ENCODE data around the gene MAPK8. TPM values are rescaled to one million over a fixed set of nuclear protein-coding genes. Genes with fewer than 3 reads are reported as not detected.
A peak's percentile ranks its signal among the peaks of the same experiment; 100 is the strongest.

Gene MAPK8
- total and polyA plus RNA-seq, 12 donors = 7.6 to 103 (median 31.9) TPM

- peak in 3 of 7 donors; percentile 5 to 34 (median 10) for DNase-seq
- intact Hi-C loops (cut with DNase I) = no loop called here
- no peak overlapping the region for H3K4me3 ChIP-seq
- TF ChIP-seq CTCF (IDR thresholded peaks at IDR 0.05) = no peak
- WGBS, 4 donors = 36 to 70% (median 50%) methylated on average over 27 to 42 of the region's 42 CpGs
- peaks cover 0 to 3% of the 10 kb centered on the region in 2 donors for H3K4me1 ChIP-seq (replicated peaks in 1 of 2)
- H3K9me3 ChIP-seq (replicated peaks in 1 of 3) = no peaks in the 10 kb centered on the region
- no peaks in the 10 kb centered on the region for H3K27me3 ChIP-seq
- H3K27ac ChIP-seq = no peak overlapping the region
- no peaks in the 10 kb centered on the region for H3K36me3 ChIP-seq (replicated peaks in 1 of 2)
These were observed 159.5 kb downstream of the MAPK8 start for GRCh38 chr10:48465860-48466521.

- Histone ChIP-seq H3K36me3 (replicated peaks in 1 of 2) (no peaks in the 10 kb centered on the region), H3K4me3 (no peak overlapping the region), H3K9me3 (replicated peaks in 1 of 3) (no peaks in the 10 kb centered on the region), H3K4me1 (replicated peaks in 1 of 2) (peaks cover 0 to 3% of the 10 kb centered on the region in 2 donors), H3K27ac (no peak overlapping the region), H3K27me3 (no peaks in the 10 kb centered on the region)
- no peak for TF ChIP-seq CTCF (IDR thresholded peaks at IDR 0.05)
- TF ChIP-seq POLR2A (IDR thresholded peaks at IDR 0.05) = no peak
- intact Hi-C loops (cut with DNase I) = no loop called here
- peak in 2 of 7 donors; percentile 5 to 27 for DNase-seq
- 28 to 55% (median 44%) methylated on average over 6 to 43 of the region's 43 CpGs for WGBS, 4 donors
These were observed 160.2 kb downstream of the MAPK8 start for GRCh38 chr10:48466611-48467240.

GRCh38 chr10:48467669-48468068 lies 161.2 kb downstream of the MAPK8 start:
- intact Hi-C loops (cut with DNase I) = no loop called here
- no peaks in the 10 kb centered on the region for H3K9me3 ChIP-seq (replicated peaks in 1 of 3)
- DNase-seq = peak in 2 of 7 donors; percentile 6 to 30
- WGBS, 4 donors = 84 to 86% (median 84%) methylated on average over 4 of the region's 4 CpGs
- no peak overlapping the region for H3K4me3 ChIP-seq
- no peaks in the 10 kb centered on the region for H3K27me3 ChIP-seq
- peaks cover 0 to 3% of the 10 kb centered on the region in 2 donors for H3K4me1 ChIP-seq (replicated peaks in 1 of 2)
- TF ChIP-seq POLR2A (IDR thresholded peaks at IDR 0.05) (no peak), CTCF (IDR thresholded peaks at IDR 0.05) (no peak)
- H3K36me3 ChIP-seq (replicated peaks in 1 of 2) = no peaks in the 10 kb centered on the region
- no peak overlapping the region for H3K27ac ChIP-seq

- Histone ChIP-seq H3K27ac (no peak overlapping the region), H3K4me1 (replicated peaks in 1 of 2) (peaks cover 0 to 3% of the 10 kb centered on the region in 2 donors), H3K9me3 (replicated peaks in 1 of 3) (no peaks in the 10 kb centered on the region), H3K36me3 (replicated peaks in 1 of 2) (no peaks in the 10 kb centered on the region), H3K27me3 (no peaks in the 10 kb centered on the region), H3K4me3 (no peak overlapping the region)
- no peak for TF ChIP-seq POLR2A (IDR thresholded peaks at IDR 0.05)
- no peak for TF ChIP-seq CTCF (IDR thresholded peaks at IDR 0.05)
- DNase-seq = peak in 2 of 7 donors; percentile 0 to 29
- WGBS, 4 donors = 53 to 70% (median 62%) methylated on average over 3 of the region's 3 CpGs
- intact Hi-C loops (cut with DNase I) = no loop called here
These were observed 161.8 kb downstream of the MAPK8 start for GRCh38 chr10:48468130-48468790.
